Endodermal cell (in vitro differentiated cells): ENCODE results near the gene NR2F2. TPM values are rescaled to one million over a fixed set of nuclear protein-coding genes. Genes with fewer than 3 reads are reported as not detected.

Experiments used
- DNase-seq: peaks from one replicate; pipeline ENCODE4 v3.0.0-alpha.2; 2017
- H3K27ac ChIP-seq: 2 replicates; pipeline ENCODE4 v1.5.1; 2013; ENCODE audit warnings: mild to moderate bottlenecking, low read depth, low read length, moderate library complexity
- H3K27me3 ChIP-seq: 2 replicates; pipeline ENCODE4 v1.6.1; 2013; ENCODE audit warnings: mild to moderate bottlenecking, low read length, moderate library complexity; ENCODE audit not compliant: insufficient read depth, control insufficient read depth, poor library complexity, severe bottlenecking
- H3K36me3 ChIP-seq: 2 replicates; pipeline ENCODE4 v1.7.0; 2013; ENCODE audit warnings: mild to moderate bottlenecking, low read length, moderate library complexity; ENCODE audit not compliant: control insufficient read depth, insufficient read depth
- H3K4me1 ChIP-seq: one replicate; pipeline ENCODE4 v1.7.0; 2013; ENCODE audit warnings: low read length; ENCODE audit not compliant: control insufficient read depth, insufficient read depth
- H3K4me3 ChIP-seq: 2 replicates; pipeline ENCODE4 v1.5.1; 2013; ENCODE audit warnings: mild to moderate bottlenecking, low read length, moderate library complexity
- H3K9ac ChIP-seq: 2 replicates; pipeline ENCODE4 v1.6.1; 2013; ENCODE audit warnings: mild to moderate bottlenecking, low read length, moderate library complexity; ENCODE audit not compliant: poor library complexity, severe bottlenecking; ENCODE audit errors: extremely low read depth
- H3K9me3 ChIP-seq: 2 replicates; pipeline ENCODE4 v1.6.1; 2013; ENCODE audit warnings: mild to moderate bottlenecking, low read length, moderate library complexity; ENCODE audit not compliant: control insufficient read depth
- H3K27ac Mint-ChIP-seq: 2 replicates; pipeline ENCODE4 v1.8.0; 2020; ENCODE audit warnings: mixed read lengths
- H3K27me3 Mint-ChIP-seq: 2 replicates; pipeline ENCODE4 v1.8.0; 2021; ENCODE audit warnings: mild to moderate bottlenecking, mixed read lengths; ENCODE audit not compliant: insufficient read depth
- H3K36me3 Mint-ChIP-seq: 2 replicates; pipeline ENCODE4 v1.8.0; 2020; ENCODE audit warnings: low read depth, mixed read lengths
- H3K4me1 Mint-ChIP-seq: 2 replicates; pipeline ENCODE4 v1.8.0; 2020; ENCODE audit warnings: mixed read lengths
- H3K4me3 Mint-ChIP-seq: 2 replicates; pipeline ENCODE4 v1.8.0; 2020; ENCODE audit warnings: mild to moderate bottlenecking, moderate library complexity, mixed read lengths
- H3K9me3 Mint-ChIP-seq: 2 replicates; pipeline ENCODE4 v1.8.0; 2020; ENCODE audit warnings: mild to moderate bottlenecking, mixed read lengths
- CTCF ChIP-seq: fragments of 200-600 bp; sonication (generic); conservative IDR thresholded peaks from 2 replicates; pipeline ENCODE4 v1.5.0; 2021; ENCODE audit warnings: antibody characterized with exemption, mild to moderate bottlenecking
- WGBS, 2 experiments: methylation state at CpG; one replicate each; pipeline versions ENCODE4 v1.1.5 to v1.1.7; 2013; ENCODE audit warnings: missing lambda C conversion rate in 2 of 2, mixed read lengths in 1 of 2; ENCODE audit not compliant: insufficient coverage in 1 of 2, insufficient read length in 1 of 2; 5-methylcytosine and 5-hydroxymethylcytosine counted together
- total RNA-seq, 2 donors: library from RNA; stranded (reverse); fragmentation: NEBNext Ultra II Directional in 1 of 2; extraction: Animal tissue kit (Norgen Biotek cat#: 25700) in 1 of 2; gene quantifications; 2 replicates in 1 of 2; 3 replicates in 1 of 2; pipeline ENCODE4 v1.2.1, GENCODE V29; 2021

Gene NR2F2
- total RNA-seq, 2 donors from 2014 or later: 0.73 to 3.3 TPM

- Histone ChIP-seq H3K4me3 (peak overlapping the region; percentile 90), H3K4me1 (no peaks in the 10 kb centered on the region), H3K9ac (no peak overlapping the region), H3K27me3 (peaks cover 90% of the 10 kb centered on the region), H3K9me3 (no peaks in the 10 kb centered on the region), H3K36me3 (no peaks in the 10 kb centered on the region), H3K27ac (peak overlapping the region; percentile 30)
- H3K36me3 Mint-ChIP-seq: no peaks in the 10 kb centered on the region
- no peak for TF ChIP-seq CTCF
- H3K4me1 Mint-ChIP-seq: peaks cover 35% of the 10 kb centered on the region
- H3K9me3 Mint-ChIP-seq: no peaks in the 10 kb centered on the region
- H3K27me3 Mint-ChIP-seq: peaks cover 93% of the 10 kb centered on the region
- peak overlapping the region; percentile 52 for H3K4me3 Mint-ChIP-seq
- 0 to 2% methylated on average over 12 to 36 of the region's 36 CpGs for WGBS, 2 experiments
- DNase-seq: peak; percentile 84
- H3K27ac Mint-ChIP-seq: no peak overlapping the region
Observed at GRCh38 chr15:96326328-96327154, 4.0 kb upstream of the NR2F2 start.

DNA sequence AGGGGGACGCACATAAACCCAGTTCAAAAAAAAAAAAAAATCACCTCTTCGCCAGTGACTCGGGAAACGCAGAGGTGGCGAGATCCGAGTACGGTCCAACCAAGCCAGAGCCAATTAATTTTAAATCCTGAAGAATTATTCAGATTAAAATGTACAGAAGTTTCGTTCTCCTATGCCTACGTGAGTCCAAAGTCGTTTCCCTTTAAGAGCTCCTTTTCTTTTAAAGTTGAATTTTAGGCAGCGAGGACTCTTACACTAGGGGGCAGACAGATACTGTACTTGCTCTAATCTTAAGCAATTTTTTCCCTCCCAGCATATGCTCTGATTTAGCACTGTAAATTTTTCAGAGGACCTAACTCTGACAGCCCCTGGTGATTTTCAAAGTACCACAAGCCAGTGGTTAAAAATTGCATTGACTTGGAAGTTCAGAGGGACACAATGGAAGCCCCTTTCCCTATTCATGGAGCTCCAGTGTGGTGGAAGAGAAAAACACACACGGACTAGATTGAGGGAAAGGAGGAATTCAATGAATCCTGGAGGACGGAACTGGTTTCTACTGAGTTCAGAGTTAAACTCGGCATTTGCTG lies 3.3 kb upstream of the NR2F2 start:
- peak overlapping the region; percentile 90 for H3K4me3 ChIP-seq
- H3K27me3 ChIP-seq: peaks cover 90% of the 10 kb centered on the region
- no peak overlapping the region for H3K9ac ChIP-seq
- TF ChIP-seq CTCF: peak; percentile 81
- DNase-seq: peak; percentile 62
- H3K9me3 ChIP-seq: no peaks in the 10 kb centered on the region
- H3K27ac ChIP-seq: peak overlapping the region; percentile 34
- Mint-ChIP-seq H3K27me3 (peaks cover 91% of the 10 kb centered on the region), H3K36me3 (no peaks in the 10 kb centered on the region), H3K9me3 (no peaks in the 10 kb centered on the region), H3K4me3 (peak overlapping the region; percentile 52), H3K4me1 (peaks cover 34% of the 10 kb centered on the region), H3K27ac (no peak overlapping the region)
- H3K4me1 ChIP-seq: no peaks in the 10 kb centered on the region
- WGBS, 2 experiments: 0% methylated on average over 8 to 13 of the region's 14 CpGs
- H3K36me3 ChIP-seq: no peaks in the 10 kb centered on the region

GRCh38 chr15:96328181-96328876 lies 2.2 kb upstream of the NR2F2 start:
- peaks cover 1% of the 10 kb centered on the region for H3K9me3 Mint-ChIP-seq
- H3K4me3 Mint-ChIP-seq: no peak overlapping the region

More at GRCh38 chr15:96328181-96328876, 2.2 kb upstream of the NR2F2 start:
- no peaks in the 10 kb centered on the region for H3K36me3 Mint-ChIP-seq
- H3K4me3 ChIP-seq: no peak overlapping the region
- H3K9me3 ChIP-seq: no peaks in the 10 kb centered on the region
- H3K36me3 ChIP-seq: no peaks in the 10 kb centered on the region
- H3K27ac ChIP-seq: no peak overlapping the region
- H3K27ac Mint-ChIP-seq: no peak overlapping the region
- no peaks in the 10 kb centered on the region for H3K4me1 ChIP-seq
- peaks cover 92% of the 10 kb centered on the region for H3K27me3 Mint-ChIP-seq
- no peak for TF ChIP-seq CTCF
- WGBS, 2 experiments: 10 to 13% methylated on average over 5 to 7 of the region's 7 CpGs
- H3K9ac ChIP-seq: no peak overlapping the region
- no peak for DNase-seq
- H3K27me3 ChIP-seq: peaks cover 90% of the 10 kb centered on the region
- peaks cover 34% of the 10 kb centered on the region for H3K4me1 Mint-ChIP-seq
